Measurements from ENCODE around the gene BDH1. TPM values are rescaled to one million over a fixed set of nuclear protein-coding genes. Genes with fewer than 3 reads are reported as not detected.

BDH1 gene
- total and polyA plus RNA-seq, 2 of the 13 experiments (the other 11 are each of a cell fraction or from before 2014, with no cell fraction given) = 21.2 to 71.9 TPM

GRCh38 chr3:197521277-197522182, 34.2 kb downstream of the BDH1 start (continued):
- TF ChIP-seq IRF1 (CRISPR knock-in tag; IDR thresholded peaks at IDR 0.05; ENCODE audit: low read depth) = no peak
- 0 out of 2 replicates have a peak, but pooled peaks have one; percentile 7 for TF ChIP-seq SP4 (CRISPR knock-in tag; IDR thresholded peaks at IDR 0.05)
- TF ChIP-seq SIX4 (CRISPR knock-in tag; IDR thresholded peaks at IDR 0.05) = no peak
- TF ChIP-seq CENPBD1 (CRISPR knock-in tag; IDR thresholded peaks at IDR 0.05; ENCODE audit: borderline replicate concordance, low read depth) = 0 out of 2 replicates have a peak, but pooled peaks have one; percentile 63
- 0 out of 2 replicates have a peak, but pooled peaks have one; percentile 12 for TF ChIP-seq TFDP1 (CRISPR knock-in tag; IDR thresholded peaks at IDR 0.05; ENCODE audit: borderline replicate concordance)
- TF ChIP-seq ZNF598 (CRISPR knock-in tag; IDR thresholded peaks at IDR 0.05; ENCODE audit: borderline replicate concordance) = no peak
- TF ChIP-seq ZNF687 (CRISPR knock-in tag; IDR thresholded peaks at IDR 0.05) = peak; percentile 62
- no peak for TF ChIP-seq CSRNP2 (CRISPR knock-in tag; conservative IDR thresholded peaks at IDR 0.05; ENCODE audit: low read depth)
- TF ChIP-seq NONO (IDR thresholded peaks at IDR 0.05) = no peak
- TF ChIP-seq NONO (CRISPR knock-in tag; conservative IDR thresholded peaks at IDR 0.05) = peak; percentile 25; the same call in 1 of the 2 replicates
- TF ChIP-seq ZNF740 (CRISPR knock-in tag; IDR thresholded peaks at IDR 0.05) = 0 out of 2 replicates have a peak, but pooled peaks have one; percentile 18
- TF ChIP-seq ZNF430 (CRISPR knock-in tag; IDR thresholded peaks at IDR 0.05) = 0 out of 2 replicates have a peak, but pooled peaks have one; percentile 23
- TF ChIP-seq RFXAP (CRISPR knock-in tag; IDR thresholded peaks at IDR 0.05; ENCODE audit: borderline replicate concordance) = no peak
- 0 out of 2 replicates have a peak, but pooled peaks have one; percentile 4 for TF ChIP-seq UBTF (CRISPR knock-in tag; IDR thresholded peaks at IDR 0.05)
- TF ChIP-seq ZSCAN20 (CRISPR knock-in tag; IDR thresholded peaks at IDR 0.05; ENCODE audit: borderline replicate concordance) = no peak
- TF ChIP-seq ZNF747 (CRISPR knock-in tag; IDR thresholded peaks at IDR 0.05; ENCODE audit: borderline replicate concordance) = no peak
